GM18519 (cell line): Measurements from ENCODE around the gene SMIM32.

Experiments used
- ATAC-seq: cut with Tn5 transposase; IDR thresholded peaks from one replicate; pipeline ENCODE4 v1.9.1; 2021; ENCODE audit warnings: mild to moderate bottlenecking, moderate library complexity; ENCODE audit not compliant: unreplicated experiment, low FRiP score

SMIM32 gene

GRCh38 chr5:136190091-136190720 lies 2.8 kb downstream of the SMIM32 start:
- no peak for ATAC-seq

- no peak for ATAC-seq
These were observed 4.1 kb downstream of the SMIM32 start for GRCh38 chr5:136188859-136189258.

- ATAC-seq: no peak
These were observed 6.2 kb downstream of the SMIM32 start for GRCh38 chr5:136186796-136187195.

- no peak for ATAC-seq
These were observed 6.8 kb downstream of the SMIM32 start for GRCh38 chr5:136185974-136186665.

GRCh38 chr5:136182618-136183017 lies 10.3 kb downstream of the SMIM32 start:
- ATAC-seq: no peak

- ATAC-seq: peak; percentile 72
These were observed 18.8 kb downstream of the SMIM32 start for GRCh38 chr5:136174021-136174659.

- no peak for ATAC-seq
These were observed 23.7 kb downstream of the SMIM32 start for GRCh38 chr5:136169218-136169617.

GRCh38 chr5:136166909-136167308 lies 26.1 kb downstream of the SMIM32 start:
- peak; percentile 69 for ATAC-seq

GRCh38 chr5:136164226-136164625 lies 28.7 kb downstream of the SMIM32 start:
- ATAC-seq: no peak

- ATAC-seq: no peak
These were observed 31.0 kb downstream of the SMIM32 start for GRCh38 chr5:136162008-136162407.

GRCh38 chr5:136159457-136159856 lies 33.5 kb downstream of the SMIM32 start:
- ATAC-seq: no peak

GRCh38 chr5:136157514-136157913 lies 35.4 kb downstream of the SMIM32 start:
- no peak for ATAC-seq

- ATAC-seq: no peak
These were observed 37.2 kb downstream of the SMIM32 start for GRCh38 chr5:136155761-136156160.

GRCh38 chr5:136155078-136155477 lies 37.9 kb downstream of the SMIM32 start:
- ATAC-seq: no peak

GRCh38 chr5:136153581-136154236 lies 39.3 kb downstream of the SMIM32 start:
- no peak for ATAC-seq

GRCh38 chr5:136149891-136150290 lies 43.1 kb downstream of the SMIM32 start:
- no peak for ATAC-seq

- ATAC-seq: no peak
These were observed 45.3 kb downstream of the SMIM32 start for GRCh38 chr5:136147632-136148031.

- ATAC-seq: no peak
These were observed 46.8 kb downstream of the SMIM32 start for GRCh38 chr5:136146201-136146600.

- no peak for ATAC-seq
These were observed 47.9 kb downstream of the SMIM32 start for GRCh38 chr5:136145030-136145429.

- no peak for ATAC-seq
These were observed 49.2 kb downstream of the SMIM32 start for GRCh38 chr5:136143763-136144162.

- no peak for ATAC-seq
These were observed 49.6 kb downstream of the SMIM32 start for GRCh38 chr5:136143312-136143711.
